Measurements from ENCODE around the gene GYPA. TPM values are rescaled to one million over a fixed set of nuclear protein-coding genes. Genes with fewer than 3 reads are reported as not detected.

Gene GYPA
- total and polyA plus RNA-seq, 10 of the 15 experiments (the other 5 are each of a cell fraction or from before 2014, with no cell fraction given), result not detected

DNA sequence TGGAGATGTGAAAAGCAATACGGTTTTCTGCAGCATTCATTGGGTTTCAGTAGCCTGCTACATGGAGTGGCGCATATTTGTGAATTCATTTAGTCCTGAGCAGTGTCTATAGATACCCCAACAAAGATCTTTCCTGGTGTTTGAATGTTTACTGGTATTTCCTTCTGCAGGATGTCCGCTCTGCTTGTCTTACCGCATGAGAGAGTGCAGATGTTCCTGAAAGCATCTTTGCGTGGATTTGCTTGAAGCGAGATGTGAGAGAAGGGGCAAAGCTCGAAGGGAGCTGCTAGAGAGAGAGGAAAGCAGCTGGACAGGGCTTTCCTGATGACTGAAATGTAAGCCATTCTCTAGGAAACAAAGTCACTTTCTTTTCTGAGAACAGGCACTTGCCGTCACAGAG, 40.9 kb upstream of the GYPA start:
- Histone ChIP-seq H3K79me2 (ENCODE audit: control insufficient read depth, insufficient read depth, low read length) (no peaks in the 10 kb centered on the region), H3K4me2 (ENCODE audit: control insufficient read depth, insufficient read depth) (no peak overlapping the region), H3K9ac (ENCODE audit: control insufficient read depth, insufficient read depth, low read length) (no peak overlapping the region), H3K27me3 (replicated peaks in 1 of 2; ENCODE audit: control insufficient read depth in 2 of 2, insufficient read depth in 2 of 2, low read length in 1 of 2) (no peaks in the 10 kb centered on the region), H3K36me3 (ENCODE audit: control insufficient read depth in 2 of 2, insufficient read depth in 2 of 2, low read length in 1 of 2) (no peaks in the 10 kb centered on the region), H2AFZ (ENCODE audit: control insufficient read depth, low read depth, low read length) (no peak overlapping the region), H4K20me1 (ENCODE audit: control insufficient read depth, insufficient read depth) (no peaks in the 10 kb centered on the region), H3K9me3 (replicated peaks; ENCODE audit: control insufficient read depth, insufficient read depth, low read length) (no peaks in the 10 kb centered on the region), H3K4me3 (no peak overlapping the region), H3K4me1 (ENCODE audit: control insufficient read depth, insufficient read depth, low read length) (no peaks in the 10 kb centered on the region), H3K27ac (ENCODE audit: control insufficient read depth, insufficient read depth) (no peak overlapping the region)
- TF ChIP-seq, protein P1, sequence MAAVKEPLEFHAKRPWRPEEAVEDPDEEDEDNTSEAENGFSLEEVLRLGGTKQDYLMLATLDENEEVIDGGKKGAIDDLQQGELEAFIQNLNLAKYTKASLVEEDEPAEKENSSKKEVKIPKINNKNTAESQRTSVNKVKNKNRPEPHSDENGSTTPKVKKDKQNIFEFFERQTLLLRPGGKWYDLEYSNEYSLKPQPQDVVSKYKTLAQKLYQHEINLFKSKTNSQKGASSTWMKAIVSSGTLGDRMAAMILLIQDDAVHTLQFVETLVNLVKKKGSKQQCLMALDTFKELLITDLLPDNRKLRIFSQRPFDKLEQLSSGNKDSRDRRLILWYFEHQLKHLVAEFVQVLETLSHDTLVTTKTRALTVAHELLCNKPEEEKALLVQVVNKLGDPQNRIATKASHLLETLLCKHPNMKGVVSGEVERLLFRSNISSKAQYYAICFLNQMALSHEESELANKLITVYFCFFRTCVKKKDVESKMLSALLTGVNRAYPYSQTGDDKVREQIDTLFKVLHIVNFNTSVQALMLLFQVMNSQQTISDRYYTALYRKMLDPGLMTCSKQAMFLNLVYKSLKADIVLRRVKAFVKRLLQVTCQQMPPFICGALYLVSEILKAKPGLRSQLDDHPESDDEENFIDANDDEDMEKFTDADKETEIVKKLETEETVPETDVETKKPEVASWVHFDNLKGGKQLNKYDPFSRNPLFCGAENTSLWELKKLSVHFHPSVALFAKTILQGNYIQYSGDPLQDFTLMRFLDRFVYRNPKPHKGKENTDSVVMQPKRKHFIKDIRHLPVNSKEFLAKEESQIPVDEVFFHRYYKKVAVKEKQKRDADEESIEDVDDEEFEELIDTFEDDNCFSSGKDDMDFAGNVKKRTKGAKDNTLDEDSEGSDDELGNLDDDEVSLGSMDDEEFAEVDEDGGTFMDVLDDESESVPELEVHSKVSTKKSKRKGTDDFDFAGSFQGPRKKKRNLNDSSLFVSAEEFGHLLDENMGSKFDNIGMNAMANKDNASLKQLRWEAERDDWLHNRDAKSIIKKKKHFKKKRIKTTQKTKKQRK (IDR thresholded peaks at IDR 0.05; ENCODE audit: low read depth, low read length), result no peak
- no peak for TF ChIP-seq ZNF274 (IDR thresholded peaks at IDR 0.05; ENCODE audit: insufficient read depth, insufficient read length)
- TF ChIP-seq ZBED1 (IDR thresholded peaks at IDR 0.05; ENCODE audit: borderline replicate concordance), result no peak
- ChIA-PET POLR2A (no interaction called here), RAD21 (ENCODE audit: unreplicated experiment) (no interaction called here), CTCF (no interaction called here), SMC1A (ENCODE audit: uncharacterized antibody, unreplicated experiment) (no interaction called here)
- BruUV-seq (replicated peaks), result no TSS peak
- in situ Hi-C loops (cut with MboI) (loop anchor here (25.0 kb wide), 1 partner anchor 1431 kb away; the partner anchor contains the start of gene MMAA), intact Hi-C loops (cut with micrococcal nuclease; ENCODE audit: unreplicated experiment) (no loop called here)
- WGBS (ENCODE audit: insufficient coverage, insufficient replicate concordance, low lambda C conversion rate, missing lambda C conversion rate), result 29% methylated on average over 8 of the region's 8 CpGs
- ATAC-seq, result no peak
- FAIRE-seq, result no peak
- DNase-seq (ENCODE audit: low read depth, low spot score), result no peak
